GM19023 (cell line): Measurements from ENCODE around the gene TJP1.
"Not testable (repeated sequence)": the region's sequence is repeated elsewhere in the genome, so short reads cannot be mapped to it uniquely, and the experiment has no call there.

Source experiments
- ATAC-seq: cut with Tn5 transposase; IDR thresholded peaks from one replicate; pipeline ENCODE4 v1.9.1; 2021; ENCODE audit warnings: mild to moderate bottlenecking, moderate library complexity; ENCODE audit not compliant: unreplicated experiment

TJP1 gene

GRCh38 chr15:29756358-29757267 is 65.7 kb downstream of the TJP1 start:
- no peak for ATAC-seq

GRCh38 chr15:29754009-29754408 is 68.3 kb downstream of the TJP1 start:
- ATAC-seq: not testable (repeated sequence)

DNA sequence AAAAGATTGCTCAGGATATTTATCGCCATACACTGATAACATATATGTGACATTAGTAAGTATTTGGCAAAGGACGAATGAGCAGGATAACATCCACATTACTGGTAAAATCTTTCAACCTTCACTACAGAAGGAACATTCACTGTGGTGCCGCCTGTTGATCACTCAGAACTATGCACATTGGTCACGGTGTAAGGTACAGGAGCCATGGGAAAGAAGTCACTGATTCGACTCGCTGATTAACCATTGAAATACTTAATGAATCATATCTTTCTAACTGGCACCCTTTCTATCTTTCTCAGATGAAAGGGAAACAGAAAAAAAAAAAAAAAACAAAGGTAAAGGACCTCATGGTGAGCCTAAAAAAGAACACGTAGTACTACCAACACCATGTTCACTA is 68.8 kb downstream of the TJP1 start:
- ATAC-seq: no peak

DNA sequence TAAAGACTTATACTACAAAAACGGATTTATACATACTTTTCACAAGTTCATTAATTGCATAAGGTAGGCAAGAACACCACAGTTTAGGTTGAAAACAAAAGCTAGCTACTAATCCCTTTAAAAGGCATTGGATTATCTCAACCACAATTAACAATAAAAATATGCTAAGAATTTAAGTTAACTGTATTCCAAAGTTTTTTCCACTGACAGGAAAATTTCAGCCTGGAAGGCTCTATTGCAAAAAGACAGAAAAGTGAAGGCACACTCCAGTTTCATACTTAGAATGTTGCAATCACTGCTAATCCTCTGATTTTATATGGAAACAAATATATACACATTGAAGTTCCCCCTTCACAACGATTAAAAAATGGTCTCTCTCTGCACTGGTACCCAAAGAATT is 71.5 kb downstream of the TJP1 start:
- ATAC-seq: no peak

- no peak for ATAC-seq
These were observed 72.7 kb downstream of the TJP1 start for GRCh38 chr15:29749365-29750086.

DNA sequence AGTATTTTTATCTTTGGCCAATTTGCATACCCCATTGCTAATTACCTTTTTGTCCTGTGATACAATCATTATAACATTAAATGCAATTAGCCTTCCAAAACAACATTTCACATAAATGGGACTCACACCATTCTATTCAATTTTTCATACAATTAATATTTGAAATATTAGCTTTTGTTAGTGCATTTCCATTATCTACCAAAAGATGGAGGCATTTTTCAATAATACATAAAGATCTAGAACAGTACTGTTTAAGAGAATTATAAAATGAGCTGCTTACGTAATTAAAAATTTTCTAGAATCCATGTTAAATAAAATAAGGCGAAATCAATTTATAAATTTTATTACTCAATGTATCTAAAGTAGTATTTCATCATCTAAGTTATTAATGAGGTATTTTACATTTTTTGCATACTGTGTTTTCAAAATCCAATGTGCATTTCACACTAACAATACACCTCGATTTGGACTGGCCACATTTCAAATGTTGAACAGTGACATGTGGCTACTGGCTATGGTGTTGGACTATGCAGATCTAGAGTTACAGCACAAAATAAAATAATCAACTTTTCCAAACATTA is 74.3 kb downstream of the TJP1 start:
- no peak for ATAC-seq

GRCh38 chr15:29743475-29743874 is 78.8 kb downstream of the TJP1 start:
- ATAC-seq: no peak

- ATAC-seq: no peak
These were observed 81.5 kb downstream of the TJP1 start for GRCh38 chr15:29740692-29741311.

GRCh38 chr15:29736744-29737020 is 85.6 kb downstream of the TJP1 start:
- no peak for ATAC-seq

DNA sequence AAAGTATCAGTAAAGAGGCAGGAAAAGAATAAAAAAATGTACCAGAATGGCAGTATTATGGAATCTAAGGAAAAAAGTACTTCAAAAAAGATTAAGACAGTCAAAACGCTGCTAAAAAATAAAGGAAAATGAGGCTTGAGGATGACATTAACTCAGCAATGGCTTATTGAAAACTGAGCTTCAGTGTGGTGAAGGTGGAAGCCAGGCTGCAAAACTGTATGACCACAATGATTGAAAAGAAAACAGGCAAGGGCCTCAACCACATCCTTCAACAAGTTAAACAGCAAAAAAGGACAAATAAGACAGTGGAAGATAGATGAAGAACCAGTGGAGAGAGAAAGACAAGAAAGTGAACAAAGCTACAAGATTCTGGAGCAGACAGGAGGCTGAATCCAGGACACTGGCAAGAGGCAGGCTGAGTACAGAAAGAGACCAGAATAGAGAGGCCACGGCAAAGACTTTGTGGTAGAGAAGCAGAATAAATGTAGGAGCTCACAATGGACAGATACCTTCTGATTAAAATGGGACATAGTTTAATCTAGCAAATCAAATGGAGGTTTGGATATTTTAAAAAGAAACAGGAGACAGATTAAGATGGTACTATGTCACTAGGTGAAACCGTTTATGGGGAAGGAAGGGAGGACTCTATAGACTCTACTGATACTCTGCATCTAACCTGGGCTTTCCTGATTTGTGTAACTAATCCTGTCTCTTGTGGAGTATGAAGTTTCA is 86.1 kb downstream of the TJP1 start:
- peak; percentile 42 for ATAC-seq

- no peak for ATAC-seq
These were observed 87.2 kb downstream of the TJP1 start for GRCh38 chr15:29734917-29735572.

- ATAC-seq: no peak
These were observed 90.4 kb downstream of the TJP1 start for GRCh38 chr15:29731865-29732264.

GRCh38 chr15:29730471-29730870 is 91.8 kb downstream of the TJP1 start:
- ATAC-seq: not testable (repeated sequence)

DNA sequence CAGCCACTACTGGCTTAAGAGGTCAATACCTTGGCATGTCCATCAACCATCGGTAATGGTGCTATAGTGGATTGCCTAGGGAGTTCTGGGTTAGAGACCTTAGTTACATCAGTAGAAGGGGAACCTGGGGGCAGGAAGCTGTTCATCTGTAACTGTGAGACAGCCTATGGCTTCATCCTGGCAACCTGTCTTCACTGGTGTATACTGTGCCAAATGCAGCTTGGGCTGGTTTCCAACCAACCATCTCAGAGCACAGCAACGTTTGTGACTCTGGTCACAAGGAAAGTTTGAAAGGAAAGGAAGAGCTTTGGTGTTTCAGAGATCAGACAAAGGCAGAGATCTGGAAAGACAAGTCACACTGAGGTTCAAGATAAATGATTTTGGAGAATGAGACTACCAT is 93.8 kb downstream of the TJP1 start:
- no peak for ATAC-seq

DNA sequence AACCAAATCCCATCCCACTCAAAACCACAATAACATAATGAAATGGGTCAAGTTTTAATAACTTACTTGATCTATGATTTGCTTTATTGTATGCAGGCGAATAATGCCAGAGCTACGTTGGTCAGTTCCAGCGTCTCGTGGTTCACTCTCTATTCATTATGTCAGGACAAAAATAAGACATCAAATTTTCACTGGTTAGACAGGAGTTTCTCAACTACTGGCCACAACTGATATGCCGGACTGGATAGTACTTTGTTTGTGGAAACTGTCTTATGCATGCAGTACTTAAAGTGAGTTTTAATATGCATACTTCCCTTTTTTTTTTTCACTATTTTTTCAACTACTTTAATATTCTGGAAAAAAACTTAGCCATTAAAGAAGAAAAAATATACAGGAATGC is 94.4 kb downstream of the TJP1 start:
- no peak for ATAC-seq

- ATAC-seq: no peak
These were observed 95.7 kb downstream of the TJP1 start for GRCh38 chr15:29726553-29726952.

GRCh38 chr15:29724026-29724425 is 98.2 kb downstream of the TJP1 start:
- no peak for ATAC-seq

GRCh38 chr15:29713784-29714183 is 108.5 kb downstream of the TJP1 start:
- ATAC-seq: no peak

GRCh38 chr15:29712149-29712885 is 110.0 kb downstream of the TJP1 start:
- ATAC-seq: no peak

GRCh38 chr15:29711531-29711930 is 110.7 kb downstream of the TJP1 start:
- no peak for ATAC-seq
